ENCODE results near the gene CAMK2B.

Gene CAMK2B

GRCh38 chr7:44329888-44330287, 4.5 kb upstream of the CAMK2B start:
- DNase-seq, result no peak

GRCh38 chr7:44329081-44329480, 3.7 kb upstream of the CAMK2B start:
- DNase-seq, result no peak

- no peak for DNase-seq
Measured at GRCh38 chr7:44327981-44328380, 2.6 kb upstream of the CAMK2B start.

GRCh38 chr7:44326261-44327125, 1.1 kb upstream of the CAMK2B start:
- no peak for DNase-seq

GRCh38 chr7:44325811-44326241, 432 bp upstream of the CAMK2B start:
- no peak for DNase-seq

GRCh38 chr7:44324481-44325200, 753 bp downstream of the CAMK2B start:
- no peak for DNase-seq

- no peak for DNase-seq
Measured at GRCh38 chr7:44324204-44324480, 1.3 kb downstream of the CAMK2B start.

GRCh38 chr7:44323381-44324203, 1.8 kb downstream of the CAMK2B start:
- DNase-seq, result no peak

GRCh38 chr7:44322631-44323363, 2.6 kb downstream of the CAMK2B start:
- DNase-seq, result no peak

- no peak for DNase-seq
Measured at GRCh38 chr7:44321796-44322195, 3.6 kb downstream of the CAMK2B start.

GRCh38 chr7:44320794-44321371, 4.5 kb downstream of the CAMK2B start:
- no peak for DNase-seq

GRCh38 chr7:44320141-44320540, 5.3 kb downstream of the CAMK2B start:
- no peak for DNase-seq

GRCh38 chr7:44318332-44318731, 7.1 kb downstream of the CAMK2B start:
- no peak for DNase-seq

- DNase-seq, result no peak
Measured at GRCh38 chr7:44315301-44315903, 10.0 kb downstream of the CAMK2B start.

GRCh38 chr7:44313621-44314031, 11.8 kb downstream of the CAMK2B start:
- DNase-seq, result no peak

GRCh38 chr7:44313016-44313415, 12.4 kb downstream of the CAMK2B start:
- no peak for DNase-seq

GRCh38 chr7:44311561-44312495, 13.6 kb downstream of the CAMK2B start:
- DNase-seq, result no peak

- no peak for DNase-seq
Measured at GRCh38 chr7:44310221-44310848, 15.1 kb downstream of the CAMK2B start.

- peak; percentile 46 for DNase-seq
Measured at GRCh38 chr7:44309271-44310091, 15.9 kb downstream of the CAMK2B start.
